ENCODE measurements around the gene MPIG6B.

The MPIG6B gene

GRCh38 chr6:31764198-31764597 lies 41.0 kb downstream of the MPIG6B start:
- TF ChIP-seq CTCF (IDR thresholded peaks at IDR 0.05; ENCODE audit: borderline replicate concordance, extremely low read depth, low read length, poor library complexity, severe bottlenecking) (no peak), EZH2 (IDR thresholded peaks at IDR 0.05; ENCODE audit: borderline replicate concordance, low read depth, low read length, severe bottlenecking) (no peak)
- Histone ChIP-seq H3K4me2 (ENCODE audit: insufficient read depth, low read length) (no peak overlapping the region), H3K4me1 (ENCODE audit: insufficient read depth, low read length) (no peaks in the 10 kb centered on the region), H3K9ac (ENCODE audit: low read depth, low read length) (no peak overlapping the region), H4K20me1 (ENCODE audit: insufficient read depth, low read length) (peaks cover 4% of the 10 kb centered on the region; the same call in 1 of the 2 replicates), H3K9me3 (ENCODE audit: insufficient read depth, low read length, severe bottlenecking) (no peaks in the 10 kb centered on the region), H3K36me3 (ENCODE audit: insufficient read depth, low read length) (peaks cover 51% of the 10 kb centered on the region), H3K27me3 (ENCODE audit: insufficient read depth, low read length, poor library complexity) (no peaks in the 10 kb centered on the region), H2AFZ (ENCODE audit: low read depth, low read length) (no peak overlapping the region), H3K79me2 (ENCODE audit: insufficient read depth, low read length) (no peaks in the 10 kb centered on the region), H3K27ac (ENCODE audit: low read length) (no peak overlapping the region), H3K4me3 (ENCODE audit: low read depth in 1 of 2, low read length in 2 of 2) (no peak overlapping the region)
- ATAC-seq (ENCODE audit: insufficient read depth, low read depth) (no peak), DNase-seq (no peak)

GRCh38 chr6:31765559-31765909 lies 42.4 kb downstream of the MPIG6B start:
- Histone ChIP-seq H2AFZ (ENCODE audit: low read depth, low read length) (no peak overlapping the region), H3K4me3 (ENCODE audit: low read depth in 1 of 2, low read length in 2 of 2) (no peak overlapping the region), H3K9ac (ENCODE audit: low read depth, low read length) (no peak overlapping the region), H3K9me3 (ENCODE audit: insufficient read depth, low read length, severe bottlenecking) (no peaks in the 10 kb centered on the region), H3K36me3 (ENCODE audit: insufficient read depth, low read length) (peaks cover 38% of the 10 kb centered on the region), H3K79me2 (ENCODE audit: insufficient read depth, low read length) (no peaks in the 10 kb centered on the region), H4K20me1 (ENCODE audit: insufficient read depth, low read length) (peaks cover 4% of the 10 kb centered on the region; the same call in 1 of the 2 replicates), H3K27me3 (ENCODE audit: insufficient read depth, low read length, poor library complexity) (no peaks in the 10 kb centered on the region), H3K4me1 (ENCODE audit: insufficient read depth, low read length) (no peaks in the 10 kb centered on the region), H3K27ac (ENCODE audit: low read length) (no peak overlapping the region), H3K4me2 (ENCODE audit: insufficient read depth, low read length) (no peak overlapping the region)
- DNase-seq (no peak), ATAC-seq (ENCODE audit: insufficient read depth, low read depth) (0 out of 3 replicates have a peak, but pooled peaks have one; percentile 8)
- no peak for TF ChIP-seq EZH2 (IDR thresholded peaks at IDR 0.05; ENCODE audit: borderline replicate concordance, low read depth, low read length, severe bottlenecking)
- no peak for TF ChIP-seq CTCF (IDR thresholded peaks at IDR 0.05; ENCODE audit: borderline replicate concordance, extremely low read depth, low read length, poor library complexity, severe bottlenecking)

GRCh38 chr6:31765910-31766794 lies 43.0 kb downstream of the MPIG6B start:
- Histone ChIP-seq H4K20me1 (ENCODE audit: insufficient read depth, low read length) (peaks cover 4% of the 10 kb centered on the region; the same call in 1 of the 2 replicates), H3K9ac (ENCODE audit: low read depth, low read length) (no peak overlapping the region), H2AFZ (ENCODE audit: low read depth, low read length) (no peak overlapping the region), H3K9me3 (ENCODE audit: insufficient read depth, low read length, severe bottlenecking) (no peaks in the 10 kb centered on the region), H3K27ac (ENCODE audit: low read length) (no peak overlapping the region), H3K36me3 (ENCODE audit: insufficient read depth, low read length) (peaks cover 32% of the 10 kb centered on the region), H3K4me2 (ENCODE audit: insufficient read depth, low read length) (no peak overlapping the region), H3K4me3 (ENCODE audit: low read depth in 1 of 2, low read length in 2 of 2) (no peak overlapping the region), H3K79me2 (ENCODE audit: insufficient read depth, low read length) (no peaks in the 10 kb centered on the region), H3K4me1 (ENCODE audit: insufficient read depth, low read length) (no peaks in the 10 kb centered on the region), H3K27me3 (ENCODE audit: insufficient read depth, low read length, poor library complexity) (no peaks in the 10 kb centered on the region)
- ATAC-seq (ENCODE audit: insufficient read depth, low read depth) (no peak), DNase-seq (no peak)
- TF ChIP-seq EZH2 (IDR thresholded peaks at IDR 0.05; ENCODE audit: borderline replicate concordance, low read depth, low read length, severe bottlenecking) (no peak), CTCF (IDR thresholded peaks at IDR 0.05; ENCODE audit: borderline replicate concordance, extremely low read depth, low read length, poor library complexity, severe bottlenecking) (no peak)
